Karpas-422 (cell line): ENCODE measurements around the gene C11orf54. TPM values are rescaled to one million over a fixed set of nuclear protein-coding genes. Genes with fewer than 3 reads are reported as not detected.
"Not testable (repeated sequence)": the region's sequence is repeated elsewhere in the genome, so short reads cannot be mapped to it uniquely, and the experiment has no call there.

Experiments
- DNase-seq: peaks from one replicate; pipeline ENCODE4 v3.0.0-alpha.2; 2015
- H2AFZ ChIP-seq: fragments of 200-600 bp; sonication (generic); 2 replicates; pipeline ENCODE4 v1.6.1; 2014; ENCODE audit warnings: antibody characterized with exemption, low read length, mixed read lengths
- H3K27ac ChIP-seq: fragments of 200-600 bp; sonication (generic); 2 replicates; pipeline ENCODE4 v1.5.1; 2014; ENCODE audit warnings: mild to moderate bottlenecking, low read length, moderate library complexity
- H3K27me3 ChIP-seq: fragments of 200-600 bp; sonication (generic); 2 replicates; pipeline ENCODE4 v1.6.1; 2014; ENCODE audit warnings: low read length, mixed read lengths
- H3K36me3 ChIP-seq: fragments of 200-600 bp; sonication (generic); 2 replicates; pipeline ENCODE4 v1.6.1; 2014; ENCODE audit warnings: low read length, mixed read lengths; ENCODE audit not compliant: insufficient read depth
- H3K4me1 ChIP-seq: fragments of 200-600 bp; sonication (generic); 2 replicates; pipeline ENCODE4 v1.6.1; 2014; ENCODE audit warnings: mild to moderate bottlenecking, low read length, mixed read lengths
- H3K4me2 ChIP-seq: fragments of 200-600 bp; sonication (generic); 2 replicates; pipeline ENCODE4 v1.6.1; 2014; ENCODE audit warnings: low read length, low read depth, mild to moderate bottlenecking; ENCODE audit not compliant: poor library complexity, severe bottlenecking
- H3K4me3 ChIP-seq: fragments of 200-600 bp; sonication (generic); 2 replicates; pipeline ENCODE4 v1.5.1; 2014; ENCODE audit warnings: mild to moderate bottlenecking, antibody characterized with exemption, low read length, mixed read lengths
- H3K79me2 ChIP-seq: fragments of 200-600 bp; sonication (generic); 2 replicates; pipeline ENCODE4 v1.6.1; 2014; ENCODE audit warnings: mild to moderate bottlenecking, low read length, mixed read lengths
- H3K9ac ChIP-seq: fragments of 200-600 bp; sonication (generic); 2 replicates; pipeline ENCODE4 v1.6.0; 2014; ENCODE audit warnings: low read length
- H3K9me2 ChIP-seq: fragments of 200-600 bp; sonication (generic), shearing (Covaris generic); replicated peaks from 2 replicates; pipeline ENCODE4 v1.6.0; 2014; ENCODE audit warnings: mild to moderate bottlenecking, low read length, moderate library complexity; ENCODE audit not compliant: insufficient read depth
- H3K9me3 ChIP-seq: fragments of 300-700, 200-600 bp; sonication (generic); 2 replicates; pipeline ENCODE4 v1.6.1; 2014; ENCODE audit warnings: low read length, mixed read lengths
- H4K20me1 ChIP-seq: fragments of 200-600 bp; sonication (generic); 2 replicates; pipeline ENCODE4 v1.6.1; 2014; ENCODE audit warnings: mild to moderate bottlenecking, antibody characterized with exemption, low read length, low read depth; ENCODE audit not compliant: insufficient read depth
- total RNA-seq: library from RNA; depleted of rRNA; stranded (reverse); fragments of >200 nt; shearing (Covaris generic); gene quantifications from 2 replicates; pipeline ENCODE4 v1.2.3, GENCODE V29; 2014; ENCODE audit warnings: low replicate concordance

The C11orf54 gene
- total RNA-seq, 1 experiment from 2014 or later, result 81.4 TPM

DNA sequence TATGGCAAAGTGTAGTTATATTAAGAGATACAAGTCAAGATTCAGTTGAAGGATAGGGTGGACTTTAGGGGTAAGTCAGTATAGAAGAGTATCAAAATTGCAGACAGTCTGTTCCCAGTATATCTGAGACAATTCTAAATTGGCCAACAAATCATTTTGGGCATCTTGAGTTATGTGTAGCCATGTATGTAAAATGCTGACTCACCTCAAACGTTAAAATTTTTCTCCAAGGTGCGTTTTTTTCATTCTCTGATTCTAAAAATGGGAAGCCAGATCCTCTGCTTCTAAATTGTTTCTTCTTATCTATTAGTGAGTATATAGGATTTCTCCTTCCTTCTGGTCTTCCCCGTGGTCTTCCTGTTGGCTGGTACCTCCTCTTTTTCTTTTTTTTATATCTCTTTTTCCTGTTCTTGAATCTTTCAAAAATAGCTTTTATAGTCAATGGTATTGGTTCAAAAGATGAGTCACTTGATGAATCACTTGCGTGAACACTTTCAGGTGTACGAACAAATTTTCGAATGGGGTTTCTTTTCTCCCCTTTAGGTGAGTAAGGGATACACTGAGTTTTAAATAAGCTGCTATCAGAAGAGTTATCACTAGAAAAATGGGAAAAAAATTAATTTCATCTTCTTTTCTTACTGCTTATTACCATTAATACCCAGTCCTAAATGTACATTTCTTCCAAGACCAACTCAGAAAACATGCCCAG, 3.4 kb upstream of the C11orf54 start:
- H3K4me3 ChIP-seq, result peak overlapping the region; percentile 79

GRCh38 chr11:93738647-93739081, 2.8 kb upstream of the C11orf54 start:
- peaks cover 73% of the 10 kb centered on the region for H3K36me3 ChIP-seq
- H3K27me3 ChIP-seq, result no peaks in the 10 kb centered on the region
- H3K79me2 ChIP-seq, result peaks cover 99% of the 10 kb centered on the region
- H4K20me1 ChIP-seq, result peaks cover 70% of the 10 kb centered on the region
- H3K9ac ChIP-seq, result peak overlapping the region; percentile 85
- H2AFZ ChIP-seq, result no peak overlapping the region
- no peaks in the 10 kb centered on the region for H3K9me2 ChIP-seq
- H3K27ac ChIP-seq, result peak overlapping the region; percentile 85
- H3K4me2 ChIP-seq, result peak overlapping the region; percentile 92
- H3K4me3 ChIP-seq, result peak overlapping the region; percentile 79
- no peaks in the 10 kb centered on the region for H3K9me3 ChIP-seq
- peak; percentile 59 for DNase-seq
- peaks cover 71% of the 10 kb centered on the region for H3K4me1 ChIP-seq

More for the DNA sequence above, 3.4 kb upstream of the C11orf54 start:
- peaks cover 78% of the 10 kb centered on the region for H3K36me3 ChIP-seq
- H4K20me1 ChIP-seq, result peaks cover 76% of the 10 kb centered on the region
- peak overlapping the region; percentile 92 for H3K4me2 ChIP-seq
- no peak overlapping the region for H2AFZ ChIP-seq
- H3K9me3 ChIP-seq, result no peaks in the 10 kb centered on the region
- peak; percentile 62 for DNase-seq
- H3K27ac ChIP-seq, result peak overlapping the region; percentile 85
- H3K9ac ChIP-seq, result peak overlapping the region; percentile 85
- H3K9me2 ChIP-seq, result no peaks in the 10 kb centered on the region
- H3K79me2 ChIP-seq, result peaks cover 99% of the 10 kb centered on the region
- H3K4me1 ChIP-seq, result peaks cover 71% of the 10 kb centered on the region
- no peaks in the 10 kb centered on the region for H3K27me3 ChIP-seq

DNA sequence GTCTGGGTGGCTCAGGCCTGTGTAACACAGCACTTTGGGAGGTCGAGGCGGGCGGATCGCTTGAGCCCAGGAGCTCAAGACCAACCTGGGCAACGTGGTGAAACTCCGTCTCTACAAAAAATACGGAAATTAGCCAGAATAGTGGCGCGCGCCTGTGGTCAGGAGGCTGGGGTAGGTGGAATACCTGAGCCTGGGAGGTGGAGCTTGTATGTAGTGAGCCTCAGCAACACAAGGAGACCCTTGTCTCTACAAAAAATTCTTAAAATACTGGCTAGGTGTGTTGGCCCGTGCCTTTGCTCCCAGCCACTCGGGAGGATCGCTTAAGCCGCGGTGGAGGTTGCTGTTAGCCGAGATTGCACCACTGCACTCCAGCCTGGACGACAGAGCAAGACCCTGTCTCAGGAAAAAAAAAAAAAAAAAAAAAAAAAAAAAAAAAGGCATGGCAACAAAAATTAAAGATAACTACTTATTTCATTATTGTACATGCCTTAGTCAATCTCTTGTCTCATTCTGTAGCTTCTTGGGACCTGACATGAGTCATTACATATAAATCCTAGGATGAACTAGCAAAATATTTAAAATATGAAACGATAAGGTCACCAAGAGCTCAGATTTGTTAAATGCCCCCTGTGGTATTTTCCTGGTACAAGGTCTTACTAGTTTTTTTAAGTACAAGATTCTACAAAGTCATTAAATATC, 1.3 kb upstream of the C11orf54 start:
- Histone ChIP-seq H3K4me2 (peak overlapping the region; percentile 92), H3K4me3 (peak overlapping the region; percentile 79), H3K36me3 (peaks cover 65% of the 10 kb centered on the region), H3K27ac (peak overlapping the region; percentile 85), H3K79me2 (peaks cover 96% of the 10 kb centered on the region), H3K4me1 (peaks cover 56% of the 10 kb centered on the region), H4K20me1 (peaks cover 55% of the 10 kb centered on the region), H3K9me2 (no peaks in the 10 kb centered on the region), H3K9ac (peak overlapping the region; percentile 85), H3K27me3 (no peaks in the 10 kb centered on the region), H2AFZ (no peak overlapping the region), H3K9me3 (no peaks in the 10 kb centered on the region)
- DNase-seq, result peak; percentile 91

GRCh38 chr11:93740730-93741093, 760 bp upstream of the C11orf54 start:
- Histone ChIP-seq H3K9me3 (no peaks in the 10 kb centered on the region), H3K4me2 (peak overlapping the region; percentile 92), H3K9ac (peak overlapping the region; percentile 85), H3K27ac (peak overlapping the region; percentile 85), H3K36me3 (peaks cover 59% of the 10 kb centered on the region), H3K4me3 (peak overlapping the region; percentile 79), H4K20me1 (peaks cover 49% of the 10 kb centered on the region), H3K9me2 (no peaks in the 10 kb centered on the region), H3K4me1 (peaks cover 50% of the 10 kb centered on the region), H3K79me2 (peaks cover 91% of the 10 kb centered on the region), H2AFZ (no peak overlapping the region), H3K27me3 (no peaks in the 10 kb centered on the region)
- peak; percentile 94 for DNase-seq

- no peak for DNase-seq
- no peaks in the 10 kb centered on the region for H3K27me3 ChIP-seq
- peaks cover 48% of the 10 kb centered on the region for H3K36me3 ChIP-seq
Observed at GRCh38 chr11:93741882-93742226, 382 bp downstream of the C11orf54 start.

GRCh38 chr11:93743291-93743690, 1.8 kb downstream of the C11orf54 start:
- Histone ChIP-seq H4K20me1 (peaks cover 24% of the 10 kb centered on the region), H3K4me2 (no peak overlapping the region), H3K36me3 (peaks cover 34% of the 10 kb centered on the region), H2AFZ (no peak overlapping the region), H3K79me2 (peaks cover 70% of the 10 kb centered on the region), H3K27ac (no peak overlapping the region), H3K9me2 (no peaks in the 10 kb centered on the region), H3K9me3 (no peaks in the 10 kb centered on the region), H3K9ac (no peak overlapping the region), H3K27me3 (no peaks in the 10 kb centered on the region), H3K4me3 (no peak overlapping the region), H3K4me1 (peaks cover 24% of the 10 kb centered on the region)
- no peak for DNase-seq

More at GRCh38 chr11:93741882-93742226, 382 bp downstream of the C11orf54 start:
- Histone ChIP-seq H3K4me3 (peak overlapping the region; percentile 79), H3K9me3 (no peaks in the 10 kb centered on the region), H3K9me2 (no peaks in the 10 kb centered on the region), H2AFZ (peak overlapping the region; percentile 97), H3K4me1 (peaks cover 39% of the 10 kb centered on the region), H3K4me2 (peak overlapping the region; percentile 92), H3K79me2 (peaks cover 85% of the 10 kb centered on the region), H4K20me1 (peaks cover 38% of the 10 kb centered on the region), H3K27ac (peak overlapping the region; percentile 85), H3K9ac (peak overlapping the region; percentile 85)

GRCh38 chr11:93744669-93745004, 3.2 kb downstream of the C11orf54 start:
- H2AFZ ChIP-seq, result no peak overlapping the region

DNA sequence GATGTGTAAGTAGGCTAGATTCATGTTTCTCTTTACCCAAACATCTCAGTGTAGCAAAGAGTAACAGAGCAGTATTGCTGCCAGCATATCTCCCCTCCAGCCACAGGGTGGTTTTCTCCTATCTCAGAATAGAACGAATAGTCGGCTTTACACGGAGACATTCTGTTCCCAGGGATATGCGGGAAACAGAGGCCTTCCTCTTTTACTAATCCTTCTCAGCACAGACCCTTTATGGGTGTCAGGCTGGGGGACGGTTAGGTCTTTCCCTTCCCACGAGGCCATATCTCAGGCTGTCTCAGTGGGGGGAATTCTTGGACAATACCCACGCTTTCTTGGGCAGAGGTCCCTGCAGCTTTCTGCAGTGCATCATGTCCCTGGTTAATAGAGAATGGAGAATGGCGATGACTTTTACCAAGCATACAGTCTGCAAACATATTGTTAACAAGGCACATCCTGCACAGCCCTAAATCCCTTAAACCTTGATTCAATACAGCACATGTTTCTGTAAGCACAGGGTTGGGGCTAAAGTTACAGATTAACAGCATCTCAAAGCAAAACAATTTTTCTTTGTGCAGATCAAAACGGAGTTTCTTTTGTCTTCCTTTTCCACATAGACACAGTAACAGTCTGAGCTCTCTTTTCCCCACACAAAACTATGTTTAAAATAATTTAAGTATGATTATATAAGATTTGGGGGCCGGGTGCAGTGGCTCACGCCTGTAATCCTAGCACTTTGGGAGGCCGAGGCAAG, 3.7 kb downstream of the C11orf54 start:
- not testable (repeated sequence) for H3K27me3 ChIP-seq

More at GRCh38 chr11:93744669-93745004, 3.2 kb downstream of the C11orf54 start:
- Histone ChIP-seq H3K36me3 (peaks cover 20% of the 10 kb centered on the region), H3K9me2 (no peaks in the 10 kb centered on the region), H3K4me3 (no peak overlapping the region), H3K9me3 (no peaks in the 10 kb centered on the region), H3K27me3 (no peaks in the 10 kb centered on the region), H3K9ac (no peak overlapping the region), H3K27ac (no peak overlapping the region), H4K20me1 (peaks cover 11% of the 10 kb centered on the region), H3K4me1 (peaks cover 11% of the 10 kb centered on the region), H3K4me2 (no peak overlapping the region), H3K79me2 (peaks cover 57% of the 10 kb centered on the region)
- DNase-seq, result no peak

More for the DNA sequence above, 3.7 kb downstream of the C11orf54 start:
- not testable (repeated sequence) for H4K20me1 ChIP-seq, H3K4me1 ChIP-seq, H3K4me3 ChIP-seq, H3K4me2 ChIP-seq, DNase-seq, H3K9me2 ChIP-seq, H3K9me3 ChIP-seq, H3K27ac ChIP-seq, H2AFZ ChIP-seq, H3K9ac ChIP-seq
- Histone ChIP-seq H3K36me3 (peaks cover 15% of the 10 kb centered on the region), H3K79me2 (peaks cover 51% of the 10 kb centered on the region)
